ENCODE data around the gene LRWD1.

- TF ChIP-seq ZBTB33 (IDR thresholded peaks at IDR 0.05; ENCODE audit: extremely low read depth, insufficient replicate concordance, low read length) (no peak), POLR2A (IDR thresholded peaks at IDR 0.05; ENCODE audit: borderline replicate concordance, extremely low read depth, insufficient read depth, insufficient read length) (no peak), SRF (IDR thresholded peaks at IDR 0.05; ENCODE audit: low read depth) (no peak), POLR2AphosphoS5 (IDR thresholded peaks at IDR 0.05; ENCODE audit: low read depth, low read length) (no peak), JUND (IDR thresholded peaks at IDR 0.05) (no peak), SIN3A (IDR thresholded peaks at IDR 0.05; ENCODE audit: low read depth) (no peak)
- TF ChIP-seq, protein P1, sequence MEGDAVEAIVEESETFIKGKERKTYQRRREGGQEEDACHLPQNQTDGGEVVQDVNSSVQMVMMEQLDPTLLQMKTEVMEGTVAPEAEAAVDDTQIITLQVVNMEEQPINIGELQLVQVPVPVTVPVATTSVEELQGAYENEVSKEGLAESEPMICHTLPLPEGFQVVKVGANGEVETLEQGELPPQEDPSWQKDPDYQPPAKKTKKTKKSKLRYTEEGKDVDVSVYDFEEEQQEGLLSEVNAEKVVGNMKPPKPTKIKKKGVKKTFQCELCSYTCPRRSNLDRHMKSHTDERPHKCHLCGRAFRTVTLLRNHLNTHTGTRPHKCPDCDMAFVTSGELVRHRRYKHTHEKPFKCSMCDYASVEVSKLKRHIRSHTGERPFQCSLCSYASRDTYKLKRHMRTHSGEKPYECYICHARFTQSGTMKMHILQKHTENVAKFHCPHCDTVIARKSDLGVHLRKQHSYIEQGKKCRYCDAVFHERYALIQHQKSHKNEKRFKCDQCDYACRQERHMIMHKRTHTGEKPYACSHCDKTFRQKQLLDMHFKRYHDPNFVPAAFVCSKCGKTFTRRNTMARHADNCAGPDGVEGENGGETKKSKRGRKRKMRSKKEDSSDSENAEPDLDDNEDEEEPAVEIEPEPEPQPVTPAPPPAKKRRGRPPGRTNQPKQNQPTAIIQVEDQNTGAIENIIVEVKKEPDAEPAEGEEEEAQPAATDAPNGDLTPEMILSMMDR (IDR thresholded peaks at IDR 0.05 in 2 of 3, conservative IDR thresholded peaks at IDR 0.05 in 1 of 3; ENCODE audit: borderline replicate concordance in 1 of 3, insufficient read depth in 1 of 3, low read depth in 2 of 3, low read length in 2 of 3) = no peak
- TF ChIP-seq, protein P2, sequence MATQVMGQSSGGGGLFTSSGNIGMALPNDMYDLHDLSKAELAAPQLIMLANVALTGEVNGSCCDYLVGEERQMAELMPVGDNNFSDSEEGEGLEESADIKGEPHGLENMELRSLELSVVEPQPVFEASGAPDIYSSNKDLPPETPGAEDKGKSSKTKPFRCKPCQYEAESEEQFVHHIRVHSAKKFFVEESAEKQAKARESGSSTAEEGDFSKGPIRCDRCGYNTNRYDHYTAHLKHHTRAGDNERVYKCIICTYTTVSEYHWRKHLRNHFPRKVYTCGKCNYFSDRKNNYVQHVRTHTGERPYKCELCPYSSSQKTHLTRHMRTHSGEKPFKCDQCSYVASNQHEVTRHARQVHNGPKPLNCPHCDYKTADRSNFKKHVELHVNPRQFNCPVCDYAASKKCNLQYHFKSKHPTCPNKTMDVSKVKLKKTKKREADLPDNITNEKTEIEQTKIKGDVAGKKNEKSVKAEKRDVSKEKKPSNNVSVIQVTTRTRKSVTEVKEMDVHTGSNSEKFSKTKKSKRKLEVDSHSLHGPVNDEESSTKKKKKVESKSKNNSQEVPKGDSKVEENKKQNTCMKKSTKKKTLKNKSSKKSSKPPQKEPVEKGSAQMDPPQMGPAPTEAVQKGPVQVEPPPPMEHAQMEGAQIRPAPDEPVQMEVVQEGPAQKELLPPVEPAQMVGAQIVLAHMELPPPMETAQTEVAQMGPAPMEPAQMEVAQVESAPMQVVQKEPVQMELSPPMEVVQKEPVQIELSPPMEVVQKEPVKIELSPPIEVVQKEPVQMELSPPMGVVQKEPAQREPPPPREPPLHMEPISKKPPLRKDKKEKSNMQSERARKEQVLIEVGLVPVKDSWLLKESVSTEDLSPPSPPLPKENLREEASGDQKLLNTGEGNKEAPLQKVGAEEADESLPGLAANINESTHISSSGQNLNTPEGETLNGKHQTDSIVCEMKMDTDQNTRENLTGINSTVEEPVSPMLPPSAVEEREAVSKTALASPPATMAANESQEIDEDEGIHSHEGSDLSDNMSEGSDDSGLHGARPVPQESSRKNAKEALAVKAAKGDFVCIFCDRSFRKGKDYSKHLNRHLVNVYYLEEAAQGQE (IDR thresholded peaks at IDR 0.05; ENCODE audit: low read depth) = no peak
Measured at GRCh38 chr7:102468478-102469350, 3.9 kb downstream of the LRWD1 start.

Data from HCT116 (cell line).